ENCODE results near the gene MYO10.
"Not testable (repeated sequence)": the region's sequence is repeated elsewhere in the genome, so short reads cannot be mapped to it uniquely, and the experiment has no call there.

The MYO10 gene

GRCh38 chr5:16768184-16768583 is 167.9 kb downstream of the MYO10 start:
- no peak for DNase-seq (ENCODE audit: low read depth)
- H3K4me3 ChIP-seq (ENCODE audit: low read depth, low read length), result no peak overlapping the region

GRCh38 chr5:16763211-16763610 is 172.9 kb downstream of the MYO10 start:
- no peak for DNase-seq (ENCODE audit: low read depth)
- H3K4me3 ChIP-seq (ENCODE audit: low read depth, low read length), result no peak overlapping the region

- DNase-seq (ENCODE audit: low read depth), result no peak
- H3K4me3 ChIP-seq (ENCODE audit: low read depth, low read length), result no peak overlapping the region
These were observed 176.8 kb downstream of the MYO10 start for GRCh38 chr5:16759147-16759773.

GRCh38 chr5:16757989-16758501 is 178.0 kb downstream of the MYO10 start:
- H3K4me3 ChIP-seq (ENCODE audit: low read depth, low read length), result no peak overlapping the region
- DNase-seq (ENCODE audit: low read depth), result no peak

GRCh38 chr5:16757577-16757976 is 178.5 kb downstream of the MYO10 start:
- DNase-seq (ENCODE audit: low read depth), result not testable (repeated sequence)

GRCh38 chr5:16757146-16757545 is 178.9 kb downstream of the MYO10 start:
- no peak overlapping the region for H3K4me3 ChIP-seq (ENCODE audit: low read depth, low read length)
- DNase-seq (ENCODE audit: low read depth), result no peak

More at GRCh38 chr5:16757577-16757976, 178.5 kb downstream of the MYO10 start:
- not testable (repeated sequence) for H3K4me3 ChIP-seq (ENCODE audit: low read depth, low read length)

GRCh38 chr5:16756692-16757091 is 179.4 kb downstream of the MYO10 start:
- DNase-seq (ENCODE audit: low read depth), result no peak
- no peak overlapping the region for H3K4me3 ChIP-seq (ENCODE audit: low read depth, low read length)

GRCh38 chr5:16755641-16756040 is 180.4 kb downstream of the MYO10 start:
- H3K4me3 ChIP-seq (ENCODE audit: low read depth, low read length), result no peak overlapping the region
- no peak for DNase-seq (ENCODE audit: low read depth)

GRCh38 chr5:16754601-16755000 is 181.5 kb downstream of the MYO10 start:
- H3K4me3 ChIP-seq (ENCODE audit: low read depth, low read length), result no peak overlapping the region
- DNase-seq (ENCODE audit: low read depth), result no peak

GRCh38 chr5:16754086-16754485 is 182.0 kb downstream of the MYO10 start:
- H3K4me3 ChIP-seq (ENCODE audit: low read depth, low read length), result no peak overlapping the region
- no peak for DNase-seq (ENCODE audit: low read depth)

- no peak for DNase-seq (ENCODE audit: low read depth)
- H3K4me3 ChIP-seq (ENCODE audit: low read depth, low read length), result no peak overlapping the region
These were observed 185.6 kb downstream of the MYO10 start for GRCh38 chr5:16750445-16750844.

- DNase-seq (ENCODE audit: low read depth), result no peak
- H3K4me3 ChIP-seq (ENCODE audit: low read depth, low read length), result no peak overlapping the region
These were observed 186.5 kb downstream of the MYO10 start for GRCh38 chr5:16749626-16750025.

- H3K4me3 ChIP-seq (ENCODE audit: low read depth, low read length), result no peak overlapping the region
- DNase-seq (ENCODE audit: low read depth), result no peak
These were observed 191.8 kb downstream of the MYO10 start for GRCh38 chr5:16744164-16744880.

GRCh38 chr5:16742938-16743337 is 193.2 kb downstream of the MYO10 start:
- no peak overlapping the region for H3K4me3 ChIP-seq (ENCODE audit: low read depth, low read length)
- DNase-seq (ENCODE audit: low read depth), result no peak

- peak; percentile 30 for DNase-seq (ENCODE audit: low read depth)
- H3K4me3 ChIP-seq (ENCODE audit: low read depth, low read length), result no peak overlapping the region
These were observed 195.2 kb downstream of the MYO10 start for GRCh38 chr5:16740811-16741392.

GRCh38 chr5:16740066-16740810 is 195.8 kb downstream of the MYO10 start:
- no peak for DNase-seq (ENCODE audit: low read depth)
- no peak overlapping the region for H3K4me3 ChIP-seq (ENCODE audit: low read depth, low read length)

GRCh38 chr5:16738393-16738792 is 197.7 kb downstream of the MYO10 start:
- not testable (repeated sequence) for H3K4me3 ChIP-seq (ENCODE audit: low read depth, low read length); DNase-seq (ENCODE audit: low read depth)

GRCh38 chr5:16737620-16738364 is 198.3 kb downstream of the MYO10 start:
- no peak overlapping the region for H3K4me3 ChIP-seq (ENCODE audit: low read depth, low read length)
- DNase-seq (ENCODE audit: low read depth), result no peak

GRCh38 chr5:16737209-16737608 is 198.9 kb downstream of the MYO10 start:
- no peak overlapping the region for H3K4me3 ChIP-seq (ENCODE audit: low read depth, low read length)
- no peak for DNase-seq (ENCODE audit: low read depth)
